H9 (cell line): Measurements from ENCODE around the gene TTC6. TPM values are rescaled to one million over a fixed set of nuclear protein-coding genes. Genes with fewer than 3 reads are reported as not detected.

ENCODE experiments used
- DNase-seq: peaks from one replicate; pipeline ENCODE4 v3.0.0-alpha.2; 2017
- H2AFZ ChIP-seq: one replicate; pipeline ENCODE4 v1.6.1; 2013; ENCODE audit warnings: mild to moderate bottlenecking, low read length, control low read depth, moderate library complexity
- H2AK5ac ChIP-seq: 2 replicates; pipeline ENCODE4 v1.6.1; 2013; ENCODE audit warnings: low read length, control low read depth, mixed read lengths; ENCODE audit not compliant: insufficient read length
- H2BK120ac ChIP-seq: one replicate; pipeline ENCODE4 v1.6.1; 2013; ENCODE audit warnings: low read depth, mild to moderate bottlenecking, low read length, control low read depth, inconsistent platforms; ENCODE audit not compliant: poor library complexity, severe bottlenecking
- H2BK12ac ChIP-seq: 2 replicates; pipeline ENCODE4 v1.6.1; 2013; ENCODE audit warnings: low read length, control low read depth, mixed read lengths, low read depth; ENCODE audit not compliant: insufficient read length
- H2BK15ac ChIP-seq: 2 replicates; pipeline ENCODE4 v1.6.1; 2013; ENCODE audit warnings: low read depth, low read length, control low read depth
- H2BK20ac ChIP-seq: one replicate; pipeline ENCODE4 v1.6.1; 2013; ENCODE audit warnings: low read depth, mild to moderate bottlenecking, low read length, control low read depth, inconsistent platforms; ENCODE audit not compliant: poor library complexity, severe bottlenecking
- H2BK5ac ChIP-seq: 2 replicates; pipeline ENCODE4 v1.6.1; 2013; ENCODE audit warnings: low read length, control low read depth, mixed read lengths; ENCODE audit not compliant: insufficient read length
- H3K14ac ChIP-seq: 2 replicates; pipeline ENCODE4 v1.6.1; 2013; ENCODE audit warnings: low read length, control low read depth; ENCODE audit not compliant: insufficient read depth
- H3K18ac ChIP-seq: 2 replicates; pipeline ENCODE4 v1.6.1; 2013; ENCODE audit warnings: low read depth, mild to moderate bottlenecking, mixed read lengths, low read length, control low read depth; ENCODE audit not compliant: insufficient read length
- H3K23ac ChIP-seq: 2 replicates; pipeline ENCODE4 v1.6.1; 2013; ENCODE audit warnings: low read length, control low read depth, mixed read lengths, low read depth; ENCODE audit not compliant: insufficient read length
- H3K23me2 ChIP-seq: 2 replicates; pipeline ENCODE4 v1.6.1; 2013; ENCODE audit warnings: low read depth, mild to moderate bottlenecking, mixed read lengths, low read length, control low read depth; ENCODE audit not compliant: insufficient read length, poor library complexity, severe bottlenecking
- H3K27ac ChIP-seq: 2 replicates; pipeline ENCODE4 v1.5.1; 2013; ENCODE audit warnings: low read length, control low read depth, mixed read lengths, low read depth; ENCODE audit not compliant: insufficient read length
- H3K27me3 ChIP-seq: 2 replicates; pipeline ENCODE4 v1.6.1; 2013; ENCODE audit warnings: low read length, control low read depth, inconsistent platforms; ENCODE audit not compliant: insufficient read depth
- H3K4ac ChIP-seq: 2 replicates; pipeline ENCODE4 v1.6.1; 2013; ENCODE audit warnings: low read depth, mild to moderate bottlenecking, control low read depth, inconsistent platforms, low read length, moderate library complexity
- H3K4me1 ChIP-seq: 2 replicates; pipeline ENCODE4 v1.6.1; 2013; ENCODE audit warnings: low read length, control low read depth, inconsistent platforms; ENCODE audit not compliant: insufficient read depth
- H3K4me2 ChIP-seq: 2 replicates; pipeline ENCODE4 v1.6.1; 2013; ENCODE audit warnings: low read length, control low read depth, mixed read lengths; ENCODE audit not compliant: insufficient read length, insufficient read depth
- H3K56ac ChIP-seq: 2 replicates; pipeline ENCODE4 v1.6.1; 2013; ENCODE audit warnings: low read depth, mild to moderate bottlenecking, mixed read lengths, low read length, control low read depth; ENCODE audit not compliant: insufficient read length
- H3K79me1 ChIP-seq: 2 replicates; pipeline ENCODE4 v1.6.1; 2013; ENCODE audit warnings: low read depth, mild to moderate bottlenecking, moderate library complexity, low read length, control low read depth, inconsistent platforms; ENCODE audit not compliant: insufficient read depth, poor library complexity, severe bottlenecking
- H3K79me2 ChIP-seq: 2 replicates; pipeline ENCODE4 v1.6.1; 2013; ENCODE audit warnings: low read length, control low read depth, inconsistent platforms; ENCODE audit not compliant: insufficient read depth
- H3K9ac ChIP-seq: 2 replicates; pipeline ENCODE4 v1.6.1; 2013; ENCODE audit warnings: low read length, control low read depth, mixed read lengths; ENCODE audit not compliant: insufficient read length; ENCODE audit errors: extremely low read depth
- H3K9me3 ChIP-seq: one replicate; pipeline ENCODE4 v1.6.1; 2013; ENCODE audit warnings: low read depth, low read length, inconsistent platforms; ENCODE audit not compliant: control insufficient read depth
- H3T11ph ChIP-seq: one replicate; pipeline ENCODE4 v1.6.1; 2013; ENCODE audit warnings: mild to moderate bottlenecking, low read length, control low read depth, inconsistent platforms
- H4K20me1 ChIP-seq: one replicate; pipeline ENCODE4 v1.6.1; 2013; ENCODE audit not compliant: control insufficient read depth, insufficient read length, insufficient read depth
- H4K5ac ChIP-seq: 2 replicates; pipeline ENCODE4 v1.6.1; 2013; ENCODE audit warnings: low read depth, mild to moderate bottlenecking, mixed read lengths, low read length, control low read depth; ENCODE audit not compliant: insufficient read length
- H4K8ac ChIP-seq: replicated peaks from 2 replicates; pipeline ENCODE4 v1.6.1; 2013; ENCODE audit warnings: low read length, control low read depth, mixed read lengths, low read depth; ENCODE audit not compliant: insufficient read length
- H4K91ac ChIP-seq: 2 replicates; pipeline ENCODE4 v1.6.1; 2013; ENCODE audit warnings: low read depth, mild to moderate bottlenecking, moderate library complexity, mixed read lengths, low read length, control low read depth; ENCODE audit not compliant: insufficient read length
- H3K27ac Mint-ChIP-seq, 3 experiments: 2 replicates in 2 of 3; 3 replicates in 1 of 3; pipeline ENCODE4 v1.8.0; 2020 to 2021; ENCODE audit warnings: mixed read lengths in 3 of 3, mild to moderate bottlenecking in 1 of 3, moderate library complexity in 1 of 3
- H3K27me3 Mint-ChIP-seq: 2 replicates; pipeline ENCODE4 v1.8.0; 2021; ENCODE audit warnings: low read depth, mild to moderate bottlenecking, moderate library complexity, mixed read lengths
- H3K36me3 Mint-ChIP-seq, 3 experiments: 2 replicates in 2 of 3; 3 replicates in 1 of 3; pipeline ENCODE4 v1.8.0; 2020 to 2021; ENCODE audit warnings: low read depth in 3 of 3, mixed read lengths in 3 of 3; ENCODE audit not compliant: insufficient read depth in 1 of 3
- H3K4me1 Mint-ChIP-seq, 2 experiments: 2 replicates each; pipeline ENCODE4 v1.8.0; 2020; ENCODE audit warnings: mixed read lengths in 2 of 2
- H3K4me3 Mint-ChIP-seq, 2 experiments: 2 replicates in 1 of 2; 3 replicates in 1 of 2; pipeline ENCODE4 v1.8.0; 2020 to 2021; ENCODE audit warnings: mild to moderate bottlenecking in 2 of 2, mixed read lengths in 2 of 2, moderate library complexity in 1 of 2
- H3K9me3 Mint-ChIP-seq, 2 experiments: 2 replicates in 1 of 2; 3 replicates in 1 of 2; pipeline ENCODE4 v1.8.0; 2020; ENCODE audit warnings: mild to moderate bottlenecking in 2 of 2, mixed read lengths in 2 of 2, moderate library complexity in 1 of 2
- WGBS: extraction: QIAGEN DNeasy Blood & Tissue Kit; methylation state at CpG from one replicate; pipeline ENCODE4 v1.1.7; 2013; ENCODE audit warnings: missing lambda C conversion rate, low lambda C conversion rate, mixed read lengths; ENCODE audit not compliant: insufficient read length; ENCODE audit errors: extremely low coverage; 5-methylcytosine and 5-hydroxymethylcytosine counted together
- total RNA-seq: library from RNA; stranded (reverse); gene quantifications from 2 replicates; pipeline ENCODE4 v1.2.1, GENCODE V29; 2021
- TF ChIP-seq, protein P1 (sequence below): fragments of 200-600 bp; sonication (generic); conservative IDR thresholded peaks from 3 replicates; pipeline ENCODE4 v1.8.0; 2021; ENCODE audit warnings: antibody characterized with exemption, mild to moderate bottlenecking

TTC6 gene
- total RNA-seq, 1 experiment from 2014 or later = 0.24 TPM

GRCh38 chr14:37588956-37589714 lies 6.3 kb upstream of the TTC6 start:
- no peak overlapping the region for H3T11ph ChIP-seq
- no peaks in the 10 kb centered on the region for H3K79me2 ChIP-seq
- H2BK12ac ChIP-seq = no peak overlapping the region
- Mint-ChIP-seq H3K27me3 (peaks cover 99% of the 10 kb centered on the region), H3K36me3 (no peaks in the 10 kb centered on the region; a peak in 3 of 7 replicates), H3K27ac (no peak overlapping the region), H3K9me3 (peaks cover 0 to 6% of the 10 kb centered on the region in 2 experiments; a peak in 2 of 5 replicates), H3K4me1 (peaks cover 31 to 56% of the 10 kb centered on the region in 2 experiments), H3K4me3 (peak overlapping the region in 1 of 2 experiments; percentile 78; a peak in 4 of 5 replicates)
- H2BK120ac ChIP-seq = no peak overlapping the region
- no peak overlapping the region for H3K9ac ChIP-seq
- WGBS = no CpG with 5 or more reads among the region's 16 CpGs
- no peak overlapping the region for H2BK5ac ChIP-seq
- no peak overlapping the region for H4K8ac ChIP-seq
- H3K18ac ChIP-seq = no peak overlapping the region
- DNase-seq = no peak
- no peak overlapping the region for H3K4ac ChIP-seq
- no peak overlapping the region for H2AK5ac ChIP-seq
- H3K23ac ChIP-seq = no peak overlapping the region
- H4K91ac ChIP-seq = no peak overlapping the region
- H3K14ac ChIP-seq = no peak overlapping the region
- peaks cover 10% of the 10 kb centered on the region for H3K23me2 ChIP-seq
- H3K4me1 ChIP-seq = peaks cover 3% of the 10 kb centered on the region; the same call in 1 of the 2 replicates
- H3K9me3 ChIP-seq = no peaks in the 10 kb centered on the region
- no peak overlapping the region for H4K5ac ChIP-seq
- H3K27me3 ChIP-seq = peaks cover 78% of the 10 kb centered on the region
- no peak overlapping the region for H2BK15ac ChIP-seq
- H3K79me1 ChIP-seq = no peaks in the 10 kb centered on the region
- no peak overlapping the region for H3K27ac ChIP-seq
- H4K20me1 ChIP-seq = no peaks in the 10 kb centered on the region
- no peak overlapping the region for H3K56ac ChIP-seq
- H2BK20ac ChIP-seq = no peak overlapping the region
- TF ChIP-seq, protein P1, sequence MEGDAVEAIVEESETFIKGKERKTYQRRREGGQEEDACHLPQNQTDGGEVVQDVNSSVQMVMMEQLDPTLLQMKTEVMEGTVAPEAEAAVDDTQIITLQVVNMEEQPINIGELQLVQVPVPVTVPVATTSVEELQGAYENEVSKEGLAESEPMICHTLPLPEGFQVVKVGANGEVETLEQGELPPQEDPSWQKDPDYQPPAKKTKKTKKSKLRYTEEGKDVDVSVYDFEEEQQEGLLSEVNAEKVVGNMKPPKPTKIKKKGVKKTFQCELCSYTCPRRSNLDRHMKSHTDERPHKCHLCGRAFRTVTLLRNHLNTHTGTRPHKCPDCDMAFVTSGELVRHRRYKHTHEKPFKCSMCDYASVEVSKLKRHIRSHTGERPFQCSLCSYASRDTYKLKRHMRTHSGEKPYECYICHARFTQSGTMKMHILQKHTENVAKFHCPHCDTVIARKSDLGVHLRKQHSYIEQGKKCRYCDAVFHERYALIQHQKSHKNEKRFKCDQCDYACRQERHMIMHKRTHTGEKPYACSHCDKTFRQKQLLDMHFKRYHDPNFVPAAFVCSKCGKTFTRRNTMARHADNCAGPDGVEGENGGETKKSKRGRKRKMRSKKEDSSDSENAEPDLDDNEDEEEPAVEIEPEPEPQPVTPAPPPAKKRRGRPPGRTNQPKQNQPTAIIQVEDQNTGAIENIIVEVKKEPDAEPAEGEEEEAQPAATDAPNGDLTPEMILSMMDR = no peak
- H3K4me2 ChIP-seq = peak overlapping the region; percentile 44
- no peak overlapping the region for H2AFZ ChIP-seq
